ENCODE measurements around the gene CERS6. TPM values are rescaled to one million over a fixed set of nuclear protein-coding genes. Genes with fewer than 3 reads are reported as not detected.

CERS6 gene
- total and polyA plus RNA-seq, 10 of the 15 experiments (the other 5 are each of a cell fraction or from before 2014, with no cell fraction given) = 1.3 to 20.4 (median 14.1) TPM

DNA sequence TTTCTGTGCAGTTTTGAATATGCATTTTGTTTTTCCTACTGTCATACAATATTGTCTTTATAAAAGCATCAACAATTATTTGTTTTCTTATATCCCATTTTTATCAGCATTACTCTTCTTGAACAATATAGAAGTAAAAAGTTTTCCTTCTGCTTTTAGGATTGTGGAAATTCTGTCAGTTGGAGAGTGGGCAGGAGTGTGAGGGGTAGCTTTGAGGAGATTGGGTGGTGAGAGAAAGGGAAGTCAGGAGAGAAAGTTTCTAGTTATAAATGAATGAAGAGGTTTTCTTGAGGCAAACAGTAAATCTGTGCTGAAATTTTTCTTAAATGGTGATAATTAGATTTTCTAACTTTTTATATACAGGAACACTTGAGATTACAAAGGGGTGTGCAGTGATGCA lies 194.7 kb downstream of the CERS6 start (continued):
- no peak for TF ChIP-seq NR2C2 (IDR thresholded peaks at IDR 0.05; ENCODE audit: borderline replicate concordance, control insufficient read depth, insufficient read length, low read depth)
- no peak for TF ChIP-seq POU2F2 (IDR thresholded peaks at IDR 0.05; ENCODE audit: borderline replicate concordance, low read depth, low read length)
- TF ChIP-seq NFXL1 (IDR thresholded peaks at IDR 0.05; ENCODE audit: borderline replicate concordance) = no peak
- TF ChIP-seq, protein P1, sequence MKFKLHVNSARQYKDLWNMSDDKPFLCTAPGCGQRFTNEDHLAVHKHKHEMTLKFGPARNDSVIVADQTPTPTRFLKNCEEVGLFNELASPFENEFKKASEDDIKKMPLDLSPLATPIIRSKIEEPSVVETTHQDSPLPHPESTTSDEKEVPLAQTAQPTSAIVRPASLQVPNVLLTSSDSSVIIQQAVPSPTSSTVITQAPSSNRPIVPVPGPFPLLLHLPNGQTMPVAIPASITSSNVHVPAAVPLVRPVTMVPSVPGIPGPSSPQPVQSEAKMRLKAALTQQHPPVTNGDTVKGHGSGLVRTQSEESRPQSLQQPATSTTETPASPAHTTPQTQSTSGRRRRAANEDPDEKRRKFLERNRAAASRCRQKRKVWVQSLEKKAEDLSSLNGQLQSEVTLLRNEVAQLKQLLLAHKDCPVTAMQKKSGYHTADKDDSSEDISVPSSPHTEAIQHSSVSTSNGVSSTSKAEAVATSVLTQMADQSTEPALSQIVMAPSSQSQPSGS (IDR thresholded peaks at IDR 0.05; ENCODE audit: low read length) = no peak

DNA sequence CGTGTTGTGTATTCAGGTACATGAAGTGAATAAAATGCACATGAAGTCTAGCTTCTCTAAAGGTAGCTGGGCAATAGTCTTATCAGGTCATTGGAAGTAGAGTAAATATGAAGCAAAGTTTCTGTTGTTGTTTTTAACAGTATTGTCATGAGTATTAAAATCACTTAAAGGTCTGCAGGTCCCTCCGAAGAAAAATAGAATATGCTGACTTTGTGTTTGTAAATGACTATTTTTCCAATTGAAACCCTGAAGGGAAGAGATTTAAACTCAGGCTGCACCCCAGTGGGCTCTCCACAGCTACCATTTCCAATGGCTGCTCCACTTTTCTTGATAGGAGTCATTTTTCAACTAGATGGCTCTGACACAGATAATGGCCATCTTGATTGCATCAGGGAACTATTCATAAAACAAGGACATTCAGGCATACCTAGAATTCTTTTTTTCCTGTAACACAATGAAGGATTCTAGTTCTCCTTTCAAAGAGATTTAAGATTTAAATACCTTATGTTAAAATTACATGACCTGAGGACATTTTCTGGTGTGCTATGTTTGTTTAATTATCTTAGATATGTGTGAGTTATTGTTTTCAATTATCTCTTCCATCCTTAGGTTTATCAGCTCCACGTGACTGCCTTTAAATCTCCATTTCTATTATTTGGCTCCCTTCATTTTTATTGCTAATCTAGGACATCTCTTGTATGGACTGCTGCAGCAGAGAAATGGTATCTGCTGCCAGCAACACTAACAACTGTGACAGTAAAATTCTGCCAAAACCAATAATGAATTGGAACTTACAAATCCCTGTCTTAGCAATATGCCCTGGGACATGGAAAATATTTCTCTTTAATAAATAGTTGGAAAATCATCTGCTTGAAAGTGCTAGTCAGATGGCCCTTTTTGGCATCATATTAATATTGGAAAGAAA lies 197.2 kb downstream of the CERS6 start:
- SMC1A ChIA-PET (ENCODE audit: uncharacterized antibody, unreplicated experiment) = interaction anchor here (0.9 to 1.5 kb wide), 2 partner anchors 19 to 21 kb away, joined by 3 to 4 read pairs; no protein-coding TSS in a partner anchor
- in situ Hi-C loops (cut with MboI) (no loop called here), intact Hi-C loops (cut with micrococcal nuclease; ENCODE audit: unreplicated experiment) (no loop called here)
- RAD21 ChIA-PET (ENCODE audit: unreplicated experiment) = no interaction called here
- Histone ChIP-seq H3K4me1 (ENCODE audit: control insufficient read depth, insufficient read depth, low read length) (no peaks in the 10 kb centered on the region), H2AFZ (ENCODE audit: control insufficient read depth, low read depth, low read length) (no peak overlapping the region), H3K4me3 (no peak overlapping the region), H3K36me3 (ENCODE audit: control insufficient read depth in 2 of 2, insufficient read depth in 2 of 2, low read length in 1 of 2) (no peaks in the 10 kb centered on the region; a peak in 2 of 4 replicates), H3K9me3 (replicated peaks; ENCODE audit: control insufficient read depth, insufficient read depth, low read length) (no peaks in the 10 kb centered on the region; the same call in 2 of the 3 replicates), H3K9ac (ENCODE audit: control insufficient read depth, insufficient read depth, low read length) (no peak overlapping the region), H3K27ac (ENCODE audit: control insufficient read depth, insufficient read depth) (no peak overlapping the region), H4K20me1 (ENCODE audit: control insufficient read depth, insufficient read depth) (no peaks in the 10 kb centered on the region), H3K27me3 (replicated peaks in 1 of 2; ENCODE audit: control insufficient read depth in 2 of 2, insufficient read depth in 2 of 2, low read length in 1 of 2) (no peaks in the 10 kb centered on the region), H3K4me2 (ENCODE audit: control insufficient read depth, insufficient read depth) (no peak overlapping the region), H3K79me2 (ENCODE audit: control insufficient read depth, insufficient read depth, low read length) (peaks cover 5% of the 10 kb centered on the region)
- POLR2A ChIA-PET = interaction anchor here (0.6 kb wide), 2 partner anchors 13 to 204 kb away, joined by 4 to 6 read pairs; no protein-coding TSS in a partner anchor
- TF ChIP-seq JUNB (IDR thresholded peaks at IDR 0.05) = no peak
- 97% methylated on average over 3 of the region's 3 CpGs for WGBS (ENCODE audit: insufficient coverage, insufficient replicate concordance, low lambda C conversion rate, missing lambda C conversion rate)
- no peak for FAIRE-seq
- no TSS peak for BruUV-seq (replicated peaks)
- no peak for ATAC-seq
- CTCF ChIA-PET = no interaction called here
- DNase-seq (ENCODE audit: low read depth, low spot score) = no peak

Measured in GM12878 (cell line).